GM21526 (cell line): ENCODE measurements around the gene NCBP2.

ENCODE experiments used
- ATAC-seq: cut with Tn5 transposase; IDR thresholded peaks from one replicate; pipeline ENCODE4 v1.9.1; 2021; ENCODE audit warnings: moderate library complexity; ENCODE audit not compliant: unreplicated experiment, low FRiP score

The NCBP2 gene

DNA sequence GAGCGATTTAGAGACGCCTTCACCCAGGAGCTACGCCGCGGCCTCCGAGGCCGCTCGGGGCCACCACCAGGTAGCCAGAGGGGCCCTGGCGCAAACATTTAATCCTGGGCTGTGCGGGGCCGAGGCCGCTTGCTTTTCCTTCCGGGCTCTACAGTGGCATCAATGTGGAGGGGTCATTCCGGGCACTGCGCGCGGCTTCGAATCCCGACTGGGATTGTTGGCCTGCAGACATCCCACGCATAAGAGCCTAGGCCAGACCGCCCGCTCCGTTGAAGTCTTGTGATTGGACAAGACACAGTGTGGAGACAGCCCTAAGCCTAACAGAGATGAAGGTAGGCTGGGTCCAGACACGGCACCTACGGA, 568 bp upstream of the NCBP2 start:
- no peak for ATAC-seq

DNA sequence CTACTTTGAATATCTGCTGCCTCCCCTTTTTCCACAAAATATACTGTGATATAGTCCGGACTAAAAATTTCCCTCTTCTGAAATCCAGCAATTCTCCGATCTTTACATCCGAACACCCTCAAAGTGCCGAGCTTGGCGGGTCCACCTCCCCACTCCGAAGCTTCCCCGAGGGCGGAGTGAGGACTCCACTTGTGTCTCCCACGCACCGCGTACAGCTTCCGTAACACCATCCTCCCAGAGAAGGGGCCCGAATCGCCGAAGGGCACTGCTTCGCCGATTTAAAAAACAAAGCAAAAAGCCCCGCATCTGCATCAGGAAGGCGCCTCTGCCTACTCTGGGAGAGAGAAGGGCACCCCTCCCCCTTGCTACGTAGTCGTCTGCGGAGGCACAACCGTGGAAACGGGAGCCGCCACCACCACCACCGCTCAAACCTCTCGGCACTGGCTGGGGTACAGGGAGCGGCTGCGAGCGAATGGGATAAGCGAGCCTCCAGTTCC, 551 bp downstream of the NCBP2 start:
- ATAC-seq, result peak; percentile 16

DNA sequence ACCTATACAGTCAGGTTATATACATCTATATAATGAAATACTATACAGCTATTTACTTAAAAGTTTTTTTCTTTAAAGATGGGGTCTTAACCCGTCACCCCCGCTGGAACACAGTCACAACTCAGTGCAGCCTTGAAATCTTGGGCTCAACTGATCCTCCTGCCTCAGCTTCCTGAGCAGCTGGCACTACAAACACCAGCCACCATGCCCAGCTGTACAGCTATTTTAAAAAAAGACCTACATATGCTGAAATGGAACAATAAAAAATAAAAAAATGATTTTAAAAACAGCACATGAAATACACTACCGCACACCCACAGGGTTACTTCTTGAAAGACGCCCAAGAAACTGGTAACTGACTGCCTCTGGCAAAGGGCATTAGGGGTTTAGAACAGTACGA, 3.8 kb downstream of the NCBP2 start:
- ATAC-seq, result no peak

DNA sequence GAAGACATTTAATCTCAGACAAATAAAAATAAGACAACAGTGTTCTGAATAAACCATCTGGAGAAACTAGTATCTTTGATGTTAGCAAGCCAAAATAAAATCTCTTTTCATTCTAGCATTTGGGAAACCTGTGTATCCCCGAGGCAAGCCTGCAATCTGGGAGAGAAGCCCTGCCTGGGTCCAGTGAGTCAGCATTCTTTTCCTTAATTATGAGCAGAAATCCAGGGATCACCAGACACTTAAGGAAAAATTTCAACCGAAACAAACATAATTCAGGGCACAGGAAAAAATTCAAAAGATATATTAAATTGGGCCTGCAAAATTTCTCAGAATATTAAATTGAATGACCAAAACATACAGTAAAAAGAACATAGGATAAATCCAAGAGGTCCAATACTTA, 4.2 kb downstream of the NCBP2 start:
- ATAC-seq, result no peak

DNA sequence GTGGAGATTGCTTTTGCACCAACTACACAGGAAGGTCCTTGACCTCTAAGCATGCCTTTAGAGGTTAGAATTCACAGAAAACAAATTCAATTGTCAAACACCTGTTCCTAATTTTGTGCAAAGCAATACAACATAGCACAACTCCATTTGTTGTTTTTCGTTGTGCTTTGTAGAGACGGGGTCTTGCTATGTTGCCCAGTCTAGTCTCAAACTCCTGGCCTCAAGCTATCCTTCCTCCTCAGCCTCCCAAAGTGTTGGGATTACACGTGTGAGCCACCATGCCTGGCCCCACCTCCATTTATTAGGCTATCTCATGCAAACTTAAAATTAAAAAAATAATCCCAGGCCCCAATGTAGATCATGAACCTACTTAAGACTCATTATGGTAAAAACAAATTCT, 6.0 kb downstream of the NCBP2 start:
- no peak for ATAC-seq

DNA sequence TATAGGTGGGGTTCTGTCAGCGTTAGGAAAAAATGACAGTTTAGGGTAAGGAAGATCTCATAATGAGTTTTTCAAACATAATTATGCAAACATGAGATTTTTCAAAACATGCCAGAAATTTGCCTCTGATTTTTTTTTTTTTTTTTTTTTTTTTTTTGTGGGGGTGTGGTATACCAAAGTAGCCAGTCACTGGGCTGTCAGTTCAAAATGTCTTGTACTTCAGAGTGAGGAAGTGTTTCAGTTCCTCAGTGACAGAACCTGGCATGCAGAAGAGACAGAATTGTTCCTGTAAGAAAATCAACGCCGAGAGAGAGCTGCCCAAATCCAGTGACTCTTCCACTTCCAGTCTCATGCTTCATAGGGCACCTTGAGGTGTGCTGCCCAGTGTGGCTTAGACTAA, 9.7 kb downstream of the NCBP2 start:
- no peak for ATAC-seq

DNA sequence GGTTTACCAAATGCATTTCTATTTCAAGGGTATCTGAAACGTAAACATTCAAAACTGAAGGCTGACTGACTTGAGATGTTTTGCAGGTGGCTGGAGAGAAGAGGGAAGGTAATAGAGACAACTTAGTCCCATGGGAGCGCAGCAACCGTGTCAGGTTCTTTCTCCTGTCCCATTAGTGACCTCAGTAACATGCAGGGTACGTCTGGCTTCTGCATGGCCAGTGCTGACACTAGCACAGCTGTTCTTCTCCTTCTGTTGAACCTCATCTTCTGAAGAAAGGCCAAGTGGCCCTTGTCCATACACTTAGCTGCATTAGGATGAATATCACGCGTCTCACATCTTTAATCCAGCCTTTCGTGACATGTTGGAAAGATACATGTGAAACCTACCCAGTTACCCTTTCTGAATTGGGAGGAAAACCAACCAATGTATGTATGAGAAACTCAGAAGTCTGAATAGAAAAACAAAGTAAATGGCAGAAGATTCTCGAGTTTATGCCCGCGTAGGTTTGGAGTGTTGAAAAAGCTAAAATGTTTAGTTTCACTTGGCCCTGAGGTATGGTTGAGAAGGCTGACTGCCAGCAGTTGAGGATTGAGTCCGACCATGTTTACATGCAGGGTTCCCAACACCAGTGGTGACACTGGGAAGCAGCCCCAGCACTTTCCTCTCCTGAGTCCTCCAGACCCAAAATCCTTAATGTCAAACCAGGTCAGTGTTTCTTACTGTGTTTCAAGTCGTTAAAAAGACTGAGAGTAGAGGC, 10.3 kb downstream of the NCBP2 start:
- no peak for ATAC-seq

DNA sequence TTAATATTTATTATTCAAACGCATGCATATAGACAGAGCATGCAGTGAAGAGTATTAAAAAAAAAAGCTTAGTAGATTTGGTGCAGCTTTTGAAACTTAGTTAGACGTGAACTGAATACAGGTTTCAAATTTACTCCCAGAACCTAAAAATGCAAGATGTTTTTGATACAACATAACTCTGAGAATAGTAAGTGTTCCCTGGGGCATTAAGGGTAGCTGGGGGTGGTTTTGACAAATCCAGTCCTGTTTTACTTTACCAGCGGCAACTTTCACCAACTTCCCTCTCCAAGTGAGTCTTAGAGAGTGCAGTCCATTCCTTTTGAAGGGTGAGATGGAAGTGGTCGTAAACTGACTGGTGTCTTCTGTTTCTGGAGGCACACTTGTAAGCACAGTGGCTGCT, 11.2 kb downstream of the NCBP2 start:
- no peak for ATAC-seq

DNA sequence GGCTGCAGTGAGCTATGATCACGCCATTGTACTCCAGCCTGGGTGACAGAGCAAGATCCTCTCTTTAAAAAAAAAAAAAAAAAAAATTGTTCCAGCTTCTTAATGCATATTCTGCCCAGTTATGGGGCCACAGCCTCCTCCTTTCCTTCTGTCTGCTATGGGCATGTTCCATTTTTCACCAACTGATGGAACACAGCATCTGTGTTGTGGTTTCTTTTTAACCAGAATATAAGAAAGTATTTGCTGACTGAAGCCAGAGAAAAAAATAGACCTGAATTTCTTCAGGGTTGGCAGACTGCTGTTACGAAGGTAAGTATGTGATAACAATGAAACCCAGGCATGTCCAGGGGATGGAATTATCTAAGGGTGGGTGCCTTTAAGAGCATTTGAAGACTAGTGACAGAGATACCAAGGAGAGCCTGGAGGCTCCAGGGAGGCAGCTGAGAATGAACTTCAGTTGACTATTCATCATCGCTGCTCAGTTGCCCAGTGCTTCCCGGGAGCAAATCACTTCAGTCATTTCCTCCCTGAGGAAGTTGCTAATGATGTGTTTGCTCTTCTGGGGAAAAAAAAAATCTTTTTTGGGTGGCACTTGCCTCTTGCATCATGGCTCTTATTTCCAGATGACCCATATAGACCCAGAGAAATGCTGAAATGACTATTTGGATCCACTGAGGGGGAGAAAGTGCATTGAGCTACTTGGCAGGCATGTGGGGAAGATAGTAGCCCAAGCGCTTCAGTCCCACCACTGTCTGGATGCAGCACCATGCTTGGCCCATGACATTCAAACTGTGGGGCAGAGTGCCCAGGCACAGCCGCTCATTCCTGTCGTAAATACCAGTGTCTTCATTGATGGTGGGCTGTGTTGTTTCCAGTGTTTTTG, 14.5 kb downstream of the NCBP2 start:
- ATAC-seq, result no peak

DNA sequence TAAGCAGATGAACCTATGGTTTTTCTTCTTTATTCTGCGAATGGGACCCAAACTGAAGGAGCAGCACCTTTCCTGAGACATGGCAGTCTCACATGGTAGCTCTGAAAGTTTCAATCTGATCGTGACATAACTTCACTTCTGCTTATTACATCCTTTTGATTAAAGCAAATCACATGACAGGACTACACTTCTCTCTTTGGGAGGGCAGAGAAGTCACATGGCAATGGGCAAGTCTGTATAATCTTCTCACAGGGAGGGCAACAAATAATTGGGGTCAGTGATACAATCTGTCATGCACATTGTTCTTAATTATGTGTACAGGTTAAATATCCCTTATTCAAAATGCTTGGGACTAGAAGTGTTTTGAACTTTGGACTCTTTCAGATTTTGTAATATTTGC, 21.6 kb downstream of the NCBP2 start:
- ATAC-seq, result no peak

DNA sequence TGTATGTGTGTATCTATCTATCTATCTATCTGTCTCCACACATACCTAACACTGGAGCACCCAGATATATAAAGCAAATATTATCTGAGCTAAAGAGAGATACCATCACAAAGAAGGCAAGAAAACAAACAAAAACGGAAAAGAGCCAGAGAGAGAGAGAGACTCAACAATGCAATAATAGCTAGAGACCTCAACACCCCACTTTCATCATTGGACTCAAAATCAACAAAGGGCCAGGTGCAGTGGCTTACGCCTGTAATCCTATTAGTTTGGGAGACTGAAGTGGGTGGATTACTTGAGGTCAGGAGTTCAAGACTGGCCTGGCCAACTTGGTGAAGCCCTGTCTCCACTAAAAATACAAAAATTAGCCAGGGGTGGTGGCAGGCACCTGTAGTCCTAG, 23.4 kb downstream of the NCBP2 start:
- ATAC-seq, result no peak

DNA sequence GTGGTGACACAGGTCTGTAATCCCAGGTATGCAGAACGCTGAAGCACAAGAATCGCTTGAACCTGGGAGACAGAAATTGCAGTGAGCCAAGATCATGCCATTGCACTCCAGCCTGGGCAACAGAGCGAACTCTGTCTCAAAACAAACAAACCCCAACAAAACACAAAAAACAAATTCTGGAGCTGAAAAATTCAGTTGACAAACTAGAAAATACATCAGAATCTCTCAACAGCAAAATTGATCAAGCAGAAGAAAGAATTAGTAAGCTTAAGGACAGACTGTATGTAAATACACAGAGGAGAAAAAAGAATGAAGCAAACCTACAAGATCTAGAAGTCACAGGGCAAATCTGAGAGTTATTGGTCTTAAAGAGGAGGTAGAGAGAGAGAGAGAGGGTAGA, 25.3 kb downstream of the NCBP2 start:
- no peak for ATAC-seq

DNA sequence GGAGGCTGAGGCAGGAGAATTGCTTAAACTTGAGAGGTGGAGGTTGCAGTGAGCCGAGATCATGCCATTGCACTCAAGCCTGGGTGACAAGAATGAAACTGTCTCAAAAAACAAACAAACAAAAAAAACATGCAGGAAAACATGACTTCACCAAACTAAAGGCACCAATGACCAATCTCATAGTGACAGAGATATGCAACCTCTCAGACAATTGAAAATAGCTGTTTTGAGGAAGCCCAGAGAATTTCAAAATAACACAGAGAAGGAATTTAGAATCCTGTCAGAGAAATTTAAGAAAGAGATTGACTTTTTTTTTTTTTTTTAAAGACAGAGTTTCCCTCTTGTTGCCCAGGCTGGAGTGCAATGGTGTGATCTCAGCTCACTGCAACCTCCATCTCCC, 26.1 kb downstream of the NCBP2 start:
- no peak for ATAC-seq

DNA sequence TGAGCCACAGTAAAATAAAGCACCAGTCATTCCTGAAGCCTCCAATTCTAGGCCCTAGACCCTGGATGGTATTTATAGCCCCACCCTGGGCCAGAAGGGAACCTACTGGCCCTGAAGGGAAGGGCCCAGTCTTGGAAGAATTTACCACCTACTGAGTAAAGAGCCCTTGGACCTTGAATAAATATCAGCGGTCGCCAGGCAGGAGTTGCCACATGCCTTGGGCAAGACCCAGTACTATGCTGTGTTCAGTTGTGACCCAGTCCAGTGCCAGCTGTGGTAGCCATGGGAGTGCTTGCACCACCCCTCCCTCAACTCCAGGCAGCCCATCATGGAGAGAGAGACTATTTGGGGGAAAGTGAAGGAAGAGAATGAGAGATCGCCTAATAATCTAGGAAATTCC, 27.0 kb downstream of the NCBP2 start:
- ATAC-seq, result no peak

DNA sequence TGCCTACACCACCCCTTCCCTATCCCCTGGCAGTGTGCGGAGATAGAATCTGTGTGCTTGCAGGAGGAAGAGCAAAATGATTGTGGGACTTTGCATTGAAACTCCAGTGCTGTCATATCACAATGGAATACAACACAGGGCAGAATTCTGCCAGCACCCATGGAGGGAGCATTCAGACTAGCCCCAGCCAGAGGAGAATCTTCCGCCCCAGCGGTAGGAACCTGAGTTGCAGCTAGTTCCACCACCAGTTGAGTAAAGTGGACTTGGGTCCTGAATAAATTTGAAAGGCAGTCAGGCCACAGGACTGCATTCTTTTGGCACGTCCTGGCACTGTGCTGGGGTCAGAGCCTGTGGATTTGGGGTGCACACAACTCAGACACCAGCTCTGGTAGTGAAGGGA, 27.5 kb downstream of the NCBP2 start:
- no peak for ATAC-seq

DNA sequence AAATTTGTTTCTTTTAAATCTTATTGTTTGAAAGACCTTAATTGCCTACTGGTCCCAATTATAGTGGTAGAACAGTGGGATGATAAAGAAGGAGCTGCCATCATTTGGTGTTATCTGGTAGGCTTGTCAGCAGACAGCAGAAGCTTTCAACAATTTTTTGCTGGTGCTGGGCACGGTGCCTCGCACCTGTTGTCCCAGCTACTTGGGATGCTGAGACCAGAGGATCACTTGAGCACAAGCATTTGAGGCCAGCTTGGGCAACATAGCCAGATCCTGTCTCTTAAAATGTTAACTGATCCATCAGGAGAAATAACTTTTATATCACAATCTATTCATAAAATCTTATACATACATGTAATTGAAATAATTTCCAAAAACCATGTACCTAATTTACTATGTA, 38.6 kb downstream of the NCBP2 start:
- no peak for ATAC-seq

DNA sequence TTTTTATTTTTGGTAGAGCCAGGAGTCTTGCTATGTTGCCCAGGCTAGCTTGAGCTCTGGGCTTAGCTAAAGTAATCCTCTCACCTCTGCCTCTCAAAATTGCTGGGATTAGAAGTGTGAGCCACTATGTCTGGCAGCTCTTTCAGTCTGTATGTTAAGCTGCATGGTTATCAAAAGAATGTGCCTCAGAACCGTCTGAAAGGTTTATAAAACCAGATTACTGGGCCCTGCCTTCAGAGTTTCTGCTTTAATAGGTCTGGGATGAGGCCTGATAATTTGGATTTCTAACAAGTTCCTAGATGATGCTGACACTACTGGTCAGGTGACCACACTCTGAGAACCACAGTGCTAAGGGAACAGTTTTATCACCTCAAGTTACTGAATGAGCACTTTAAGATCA, 40.0 kb downstream of the NCBP2 start:
- ATAC-seq, result no peak

DNA sequence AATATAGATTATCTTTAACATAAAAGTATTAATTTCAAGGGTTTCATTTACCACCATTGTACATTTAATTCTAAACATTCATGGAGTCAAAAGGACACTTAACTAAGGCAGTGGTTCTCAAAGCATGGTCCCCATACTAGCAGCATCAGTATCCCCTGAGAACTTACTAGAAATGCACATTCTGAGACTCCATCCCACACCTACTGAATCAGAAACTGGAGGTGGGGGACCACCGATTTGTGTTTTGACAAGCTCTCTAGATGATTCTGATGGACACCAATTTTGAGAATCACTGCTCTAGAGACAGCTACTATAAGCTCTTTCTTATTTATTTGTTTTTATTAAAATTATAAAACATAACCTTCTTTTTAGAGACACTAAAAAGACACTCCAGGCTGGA, 40.6 kb downstream of the NCBP2 start:
- no peak for ATAC-seq

DNA sequence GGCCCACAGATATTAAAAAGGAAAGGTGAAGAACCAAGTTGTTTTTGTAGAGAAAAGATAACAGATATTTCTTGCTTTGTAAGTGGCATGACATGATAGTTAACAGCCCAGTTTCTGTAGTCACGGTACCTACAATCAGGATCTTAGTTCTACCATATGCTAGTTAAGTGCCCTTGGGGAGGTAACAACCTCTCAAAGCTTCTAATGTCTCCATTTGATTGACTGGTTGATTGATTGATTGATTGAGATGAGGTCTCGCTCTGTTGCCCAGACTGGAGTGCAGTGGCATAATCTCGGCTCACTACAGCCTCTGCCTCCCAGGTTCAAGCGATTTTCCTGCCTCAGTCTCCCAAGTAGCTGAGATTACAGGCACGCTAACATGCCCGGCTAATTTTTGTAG, 46.1 kb downstream of the NCBP2 start:
- no peak for ATAC-seq

DNA sequence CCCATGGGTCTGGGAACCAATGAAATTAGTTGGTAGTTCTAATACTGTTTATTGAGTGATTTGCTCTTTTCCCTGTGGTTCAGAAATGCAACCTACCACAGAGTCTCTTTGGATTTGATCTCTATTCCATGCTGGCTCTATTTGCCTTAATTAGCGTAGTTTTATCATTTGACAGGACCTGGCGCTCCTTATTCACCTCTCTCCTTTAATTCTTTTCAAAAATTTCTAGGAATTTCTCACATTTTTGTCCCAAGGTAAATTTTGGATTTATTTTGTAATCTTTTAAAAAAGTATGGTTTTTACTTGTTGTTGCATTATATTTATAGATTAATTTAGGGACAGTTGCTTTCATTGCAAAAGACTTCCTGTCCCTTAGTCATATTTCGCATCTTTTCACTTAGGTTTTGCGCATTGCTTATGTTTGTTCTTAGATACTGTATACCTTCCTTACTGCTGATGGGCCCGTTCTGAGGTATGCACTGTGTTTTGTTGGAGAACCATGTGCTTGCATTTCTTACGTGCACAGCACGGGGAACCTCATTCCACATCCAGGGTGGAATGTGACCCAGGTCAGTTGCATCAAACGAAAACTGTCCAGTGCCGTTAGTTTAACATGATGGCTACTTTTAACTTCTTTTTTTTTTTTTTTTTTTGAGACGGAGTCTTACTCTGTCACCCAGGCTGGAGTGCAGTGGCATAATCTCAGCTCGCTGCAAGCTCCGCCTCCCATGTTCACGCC, 47.6 kb downstream of the NCBP2 start:
- no peak for ATAC-seq
